Left ventricle myocardium inferior (tissue), 1 donor: Measurements from ENCODE around the gene KLHL40. TPM values are rescaled to one million over a fixed set of nuclear protein-coding genes. Genes with fewer than 3 reads are reported as not detected.

ENCODE experiments used
- DNase-seq: peaks from one replicate; pipeline ENCODE4 v3.0.0-alpha.2; 2020
- H3K27ac ChIP-seq: fragments of 200-600 bp; replicated peaks from 2 replicates; pipeline ENCODE4 v1.8.0; 2021
- H3K27me3 ChIP-seq: fragments of 200-600 bp; 2 replicates; pipeline ENCODE4 v1.8.0; 2021; ENCODE audit warnings: low read depth
- H3K36me3 ChIP-seq: fragments of 200-600 bp; 2 replicates; pipeline ENCODE4 v1.8.0; 2021
- H3K4me1 ChIP-seq: fragments of 200-600 bp; 2 replicates; pipeline ENCODE4 v1.8.0; 2021
- H3K4me3 ChIP-seq: fragments of 200-600 bp; 2 replicates; pipeline ENCODE4 v1.8.0; 2021; ENCODE audit warnings: mild to moderate bottlenecking, moderate library complexity
- H3K9me3 ChIP-seq: fragments of 200-600 bp; replicated peaks from 2 replicates; pipeline ENCODE4 v1.8.0; 2021
- intact Hi-C: fragments of 100-400 bp; cut with micrococcal nuclease; formaldehyde crosslinking; loops from one replicate; pipeline ENCODE4 v1.11.0; 2022
- total RNA-seq: library from RNA; stranded (reverse); fragmentation: NEBNext Ultra II Directional; extraction: Animal tissue kit (Norgen Biotek cat#: 25700); gene quantifications from one replicate; pipeline ENCODE4 v1.2.1, GENCODE V29; 2021
- TF ChIP-seq, protein P1 (sequence below): fragments of 200-600 bp; IDR thresholded peaks from 2 replicates; pipeline ENCODE4 v1.8.0; 2021; ENCODE audit warnings: antibody characterized with exemption, mild to moderate bottlenecking, borderline replicate concordance
- donor health status: DM: no; HTN: yes; CAD: no; lungs with severe emphysema.

Gene KLHL40
- total RNA-seq, 1 donor from 2014 or later: 0.22 TPM

- Histone ChIP-seq H3K36me3 (no peaks in the 10 kb centered on the region), H3K4me1 (peaks cover 69% of the 10 kb centered on the region), H3K27me3 (peaks cover 13% of the 10 kb centered on the region), H3K27ac (peak overlapping the region; percentile 98), H3K4me3 (peak overlapping the region; percentile 67), H3K9me3 (no peaks in the 10 kb centered on the region)
- TF ChIP-seq, protein P1, sequence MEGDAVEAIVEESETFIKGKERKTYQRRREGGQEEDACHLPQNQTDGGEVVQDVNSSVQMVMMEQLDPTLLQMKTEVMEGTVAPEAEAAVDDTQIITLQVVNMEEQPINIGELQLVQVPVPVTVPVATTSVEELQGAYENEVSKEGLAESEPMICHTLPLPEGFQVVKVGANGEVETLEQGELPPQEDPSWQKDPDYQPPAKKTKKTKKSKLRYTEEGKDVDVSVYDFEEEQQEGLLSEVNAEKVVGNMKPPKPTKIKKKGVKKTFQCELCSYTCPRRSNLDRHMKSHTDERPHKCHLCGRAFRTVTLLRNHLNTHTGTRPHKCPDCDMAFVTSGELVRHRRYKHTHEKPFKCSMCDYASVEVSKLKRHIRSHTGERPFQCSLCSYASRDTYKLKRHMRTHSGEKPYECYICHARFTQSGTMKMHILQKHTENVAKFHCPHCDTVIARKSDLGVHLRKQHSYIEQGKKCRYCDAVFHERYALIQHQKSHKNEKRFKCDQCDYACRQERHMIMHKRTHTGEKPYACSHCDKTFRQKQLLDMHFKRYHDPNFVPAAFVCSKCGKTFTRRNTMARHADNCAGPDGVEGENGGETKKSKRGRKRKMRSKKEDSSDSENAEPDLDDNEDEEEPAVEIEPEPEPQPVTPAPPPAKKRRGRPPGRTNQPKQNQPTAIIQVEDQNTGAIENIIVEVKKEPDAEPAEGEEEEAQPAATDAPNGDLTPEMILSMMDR: no peak
- DNase-seq: peak; percentile 84
- intact Hi-C loops: no loop called here
These were observed 16.2 kb downstream of the KLHL40 start for GRCh38 chr3:42701371-42702065.

GRCh38 chr3:42702066-42702951 is 17.0 kb downstream of the KLHL40 start, which contains the start of gene HHATL:
HHATL (minus strand) TSS chr3:42702798; CDS start chr3:42700826, 1,972 bp downstream.
- peaks cover 65% of the 10 kb centered on the region for H3K4me1 ChIP-seq
- TF ChIP-seq, protein P1: no peak
- intact Hi-C loops: no loop called here
- H3K9me3 ChIP-seq: no peaks in the 10 kb centered on the region
- H3K36me3 ChIP-seq: no peaks in the 10 kb centered on the region
- peak; percentile 81 for DNase-seq
- H3K27ac ChIP-seq: peak within 1 kb of the TSS; percentile 98
- peaks cover 13% of the 10 kb centered on the region for H3K27me3 ChIP-seq
- peak within 1 kb of the TSS; percentile 67 for H3K4me3 ChIP-seq

DNA sequence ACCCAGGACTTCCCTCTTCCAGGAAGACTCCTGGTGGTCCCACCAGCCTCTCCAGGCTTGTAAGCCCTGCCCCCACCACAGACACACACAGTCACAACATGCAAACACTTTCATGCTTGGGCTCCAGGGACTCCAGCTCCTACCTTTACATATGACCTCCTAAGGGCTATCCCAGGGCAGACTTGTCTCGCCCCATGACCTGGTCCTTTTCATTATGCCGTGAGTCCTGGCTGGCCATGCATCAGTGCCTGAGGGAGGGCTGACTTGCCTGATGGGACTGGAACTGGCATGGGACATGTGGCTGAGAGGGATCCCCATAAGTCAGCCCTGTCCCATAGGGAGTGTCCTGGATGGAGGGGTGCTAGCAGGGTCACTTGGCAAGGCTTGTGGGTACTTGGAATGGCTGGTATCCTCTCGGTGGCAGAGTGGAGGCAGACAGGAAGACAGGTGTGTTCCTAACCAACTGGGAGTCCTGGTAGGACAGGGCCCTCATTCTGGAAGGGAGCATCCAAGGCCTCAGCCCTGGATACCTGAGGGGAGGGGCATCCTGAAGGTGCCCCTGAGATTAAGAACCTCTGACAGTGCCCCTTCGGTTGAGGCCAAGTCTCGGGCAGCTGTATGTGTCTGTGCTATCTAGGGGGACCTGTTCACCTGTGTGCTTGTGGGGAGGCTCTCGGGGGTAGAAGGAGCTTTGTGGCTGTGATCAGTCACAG is 17.8 kb downstream of the KLHL40 start:
- intact Hi-C loops: no loop called here
- Histone ChIP-seq H3K36me3 (no peaks in the 10 kb centered on the region), H3K4me1 (peaks cover 57% of the 10 kb centered on the region), H3K9me3 (no peaks in the 10 kb centered on the region), H3K27ac (peak overlapping the region; percentile 98), H3K4me3 (peak overlapping the region; percentile 36), H3K27me3 (peaks cover 13% of the 10 kb centered on the region)
- no peak for DNase-seq
- TF ChIP-seq, protein P1: no peak

DNA sequence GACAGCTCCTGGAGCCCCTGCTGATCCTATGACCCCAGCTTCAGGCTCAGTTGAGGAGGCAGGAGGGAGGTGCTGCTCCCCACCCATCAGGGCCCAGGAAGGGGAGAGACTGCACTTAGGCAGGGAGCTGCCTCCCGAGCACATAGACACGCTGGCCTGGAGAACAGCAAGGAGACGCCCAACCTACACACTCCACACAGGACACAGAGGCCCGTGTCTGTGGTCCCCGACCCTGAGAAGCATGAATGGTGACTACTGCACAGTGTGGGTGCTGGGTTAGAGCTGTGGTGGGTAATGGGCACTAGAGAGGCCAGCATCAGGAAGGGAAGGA is 18.3 kb downstream of the KLHL40 start:
- Histone ChIP-seq H3K27me3 (peaks cover 13% of the 10 kb centered on the region), H3K9me3 (no peaks in the 10 kb centered on the region), H3K36me3 (no peaks in the 10 kb centered on the region), H3K4me3 (no peak overlapping the region), H3K27ac (peak overlapping the region; percentile 98), H3K4me1 (peaks cover 52% of the 10 kb centered on the region)
- intact Hi-C loops: no loop called here
- TF ChIP-seq, protein P1: no peak
- DNase-seq: no peak

DNA sequence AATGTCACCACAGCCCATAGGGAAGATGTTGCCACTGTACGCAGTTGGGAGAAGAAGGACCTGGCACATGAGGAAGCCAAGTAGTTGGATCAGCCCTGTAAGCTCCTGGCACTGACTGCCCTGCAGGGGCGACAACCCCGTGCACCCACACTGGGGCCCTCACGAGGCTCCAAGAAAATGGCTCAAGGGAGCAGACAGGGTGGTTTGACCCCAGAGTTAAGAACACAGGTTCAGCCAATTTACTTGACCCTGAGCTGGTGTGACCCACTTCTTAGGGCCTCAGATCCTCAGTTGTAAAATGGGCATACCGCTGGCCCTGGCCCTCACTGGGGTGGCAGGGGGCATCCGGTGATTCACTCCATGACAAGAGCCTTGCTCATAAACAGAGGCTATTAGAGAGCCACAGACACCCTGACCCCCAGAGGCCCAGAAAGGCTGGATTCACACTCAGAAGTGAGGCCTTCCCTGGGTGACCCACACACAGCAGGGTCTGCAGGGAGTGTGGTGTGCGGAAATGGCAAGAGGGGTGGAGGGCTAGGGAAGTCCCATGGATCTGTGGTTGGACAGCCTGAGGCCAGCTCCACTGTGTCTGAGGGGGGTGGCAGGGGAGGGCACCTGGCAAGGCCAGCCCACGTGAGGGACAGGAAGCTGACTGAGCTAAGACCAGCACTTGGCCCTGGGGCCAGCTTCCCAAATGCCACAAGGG is 19.0 kb downstream of the KLHL40 start:
- H3K27me3 ChIP-seq: peaks cover 13% of the 10 kb centered on the region
- peaks cover 45% of the 10 kb centered on the region for H3K4me1 ChIP-seq
- H3K9me3 ChIP-seq: no peaks in the 10 kb centered on the region
- H3K36me3 ChIP-seq: no peaks in the 10 kb centered on the region
- TF ChIP-seq, protein P1: no peak
- no peak for DNase-seq
- H3K27ac ChIP-seq: peak overlapping the region; percentile 98
- no peak overlapping the region for H3K4me3 ChIP-seq
- intact Hi-C loops: no loop called here
